HG03097 (cell line): ENCODE results near the gene DGKG.

Source experiments
- ATAC-seq: cut with Tn5 transposase; IDR thresholded peaks from one replicate; pipeline ENCODE4 v1.9.1; 2021; ENCODE audit not compliant: unreplicated experiment, low FRiP score

The DGKG gene

DNA sequence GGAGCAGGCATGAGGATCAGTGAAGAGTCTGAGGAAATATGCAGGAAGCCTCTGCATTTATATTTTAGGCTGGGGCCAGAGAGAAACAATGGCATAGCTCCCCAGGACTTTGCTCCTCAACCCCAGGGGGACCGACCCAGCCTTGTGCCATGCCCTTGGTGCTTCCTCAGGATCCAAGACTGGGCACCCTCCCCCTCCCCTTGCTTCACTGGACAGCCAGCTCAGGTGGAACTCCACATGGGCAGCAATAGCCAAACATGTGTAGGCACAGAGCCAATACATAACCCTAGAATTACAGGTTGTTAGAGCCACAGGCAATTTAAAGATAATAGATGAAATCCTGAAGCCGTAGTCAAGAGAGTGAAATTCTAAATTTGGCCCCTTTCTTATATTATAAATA lies 180.1 kb downstream of the DGKG start:
- no peak for ATAC-seq

DNA sequence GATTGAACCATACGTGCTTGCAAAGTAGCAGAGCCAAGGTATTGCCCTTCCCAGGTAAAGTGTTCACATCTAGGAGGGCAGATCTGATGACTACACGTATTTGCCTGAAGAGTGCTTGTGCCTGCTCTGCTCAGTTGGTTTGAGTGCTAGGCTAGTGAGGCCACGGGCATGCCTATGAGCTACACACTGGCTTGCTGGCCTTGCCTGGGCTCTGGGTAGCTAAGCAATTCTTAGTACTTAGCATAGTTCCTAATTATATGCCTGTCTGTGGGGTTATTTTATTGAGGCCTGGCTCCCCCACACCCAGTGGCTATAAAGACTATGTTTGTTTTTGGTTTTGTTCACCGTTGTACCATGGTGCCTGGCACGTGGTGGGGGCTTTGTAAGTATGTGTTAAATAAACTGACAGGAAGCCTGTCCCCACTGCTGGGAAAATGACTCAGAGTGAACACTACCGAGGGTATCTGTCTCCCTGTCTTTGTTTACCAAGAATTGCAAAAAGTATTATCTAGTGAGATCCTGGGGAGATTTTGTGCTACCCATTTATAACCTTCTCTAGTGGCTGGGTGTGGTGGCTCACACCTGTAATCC lies 181.0 kb downstream of the DGKG start:
- ATAC-seq: no peak

GRCh38 chr3:186180151-186180550 lies 181.9 kb downstream of the DGKG start:
- ATAC-seq: no peak

- ATAC-seq: no peak
Observed at GRCh38 chr3:186178412-186178811, 183.6 kb downstream of the DGKG start.

- ATAC-seq: no peak
Observed at GRCh38 chr3:186176373-186176990, 185.6 kb downstream of the DGKG start.

- ATAC-seq: no peak
Observed at GRCh38 chr3:186173224-186173815, 188.7 kb downstream of the DGKG start.

DNA sequence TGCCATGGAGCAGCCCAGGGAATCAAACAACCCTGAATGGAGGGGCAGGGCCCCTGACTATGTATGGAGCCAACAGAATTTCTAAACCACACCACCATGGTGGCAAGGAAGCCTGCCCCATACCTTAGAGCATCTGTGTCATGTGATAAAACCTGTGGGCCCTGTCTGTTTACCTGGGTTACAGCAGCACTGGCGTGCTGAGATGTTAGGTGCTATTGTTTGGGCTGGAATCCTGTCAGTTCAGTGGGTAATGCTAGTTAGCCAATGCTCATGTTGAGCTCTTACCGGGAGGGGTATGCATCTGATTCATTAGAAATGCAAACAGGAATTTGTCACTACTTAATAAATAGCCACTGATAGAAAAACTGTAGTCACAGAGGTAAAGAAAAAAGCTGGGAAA lies 189.7 kb downstream of the DGKG start:
- ATAC-seq: no peak

DNA sequence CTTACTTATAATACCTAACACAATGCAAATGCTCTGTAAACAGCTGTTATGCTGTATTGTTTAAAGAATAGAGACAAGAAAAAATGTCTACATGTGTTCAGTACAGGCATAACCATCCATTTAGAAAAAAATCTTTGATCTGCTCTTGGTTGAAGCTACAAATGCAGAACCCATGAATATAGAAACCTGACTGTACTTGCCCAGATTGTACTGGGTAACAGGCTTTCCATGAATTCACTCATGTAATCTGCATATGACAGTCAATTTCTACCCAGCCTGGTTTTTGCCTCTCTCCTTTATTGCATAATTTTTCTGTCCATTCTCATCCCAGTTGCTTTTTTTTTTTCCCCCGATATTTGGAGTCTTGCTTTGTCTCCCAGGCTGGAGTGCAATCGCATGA lies 190.5 kb downstream of the DGKG start:
- no peak for ATAC-seq

DNA sequence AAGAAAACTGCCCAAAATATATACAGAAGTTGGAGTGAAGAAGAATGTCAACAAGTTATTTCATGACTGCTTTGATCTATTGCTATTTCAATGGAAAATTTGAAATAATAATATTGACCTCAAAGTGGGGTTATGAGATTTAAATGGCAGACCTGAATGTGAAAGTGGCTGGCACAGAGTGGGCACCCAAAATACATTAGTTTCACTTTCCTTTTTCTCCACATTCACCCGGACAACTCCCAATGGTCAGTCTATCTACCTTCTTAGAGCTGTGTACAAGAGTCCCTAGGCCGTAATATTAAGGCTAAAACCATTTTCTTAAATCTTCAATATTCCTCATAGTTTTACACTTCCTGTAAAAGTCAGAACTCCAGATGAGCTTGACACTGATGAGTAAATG lies 191.5 kb downstream of the DGKG start:
- ATAC-seq: no peak

DNA sequence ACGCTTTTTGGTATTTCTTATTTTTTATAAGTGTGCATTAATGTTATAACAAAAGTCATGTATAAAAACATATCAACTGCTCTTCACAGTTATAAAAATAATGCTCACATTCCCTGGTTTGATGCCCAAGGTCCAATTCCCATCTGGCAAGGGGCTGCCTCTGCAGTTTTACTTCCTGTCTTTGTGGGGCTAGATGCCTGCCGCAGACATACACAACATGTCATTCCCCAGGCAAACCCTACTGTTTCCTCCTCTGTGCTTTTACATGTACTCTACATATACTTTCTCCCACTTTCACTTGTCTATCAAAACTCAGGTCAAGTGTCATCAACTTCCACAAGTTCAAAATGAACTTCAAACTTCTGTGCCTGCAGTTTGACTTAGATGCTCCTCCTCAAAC lies 192.7 kb downstream of the DGKG start:
- ATAC-seq: no peak

- ATAC-seq: no peak
Observed at GRCh38 chr3:186168976-186169375, 193.1 kb downstream of the DGKG start.

DNA sequence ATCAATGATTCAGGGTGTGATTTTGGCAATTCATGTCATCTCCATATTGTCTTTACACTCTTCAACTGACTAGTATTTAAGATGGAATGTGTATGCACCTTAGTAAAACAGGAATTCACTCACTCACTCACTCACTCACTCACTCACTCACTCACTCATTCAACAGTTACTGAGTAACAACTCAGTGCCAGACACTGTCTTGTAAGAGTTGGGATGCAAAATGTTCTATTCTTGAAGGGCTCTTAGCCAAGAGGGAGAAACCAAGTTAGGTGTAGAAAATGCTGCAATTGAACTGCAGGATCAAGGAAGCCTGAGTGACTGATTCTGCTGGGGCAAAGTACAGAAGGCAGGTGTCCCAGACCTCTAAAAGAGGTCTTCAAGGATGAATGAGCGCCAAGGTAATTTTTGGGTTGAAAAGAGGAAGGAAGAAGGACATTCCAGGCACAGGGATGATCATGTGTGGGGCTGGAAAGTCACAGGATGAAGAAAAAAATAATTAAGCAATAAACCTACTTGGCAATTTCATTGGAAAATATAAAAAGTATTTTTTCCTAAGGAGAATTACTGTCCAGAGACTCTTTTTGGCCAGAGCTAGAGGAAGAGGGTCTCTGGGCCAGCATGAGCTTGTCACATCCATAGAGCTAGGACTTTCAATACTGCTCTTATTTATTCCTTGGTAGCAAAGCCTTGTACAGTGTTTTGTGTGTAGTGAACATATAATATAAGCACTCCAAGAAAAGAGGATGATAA lies 194.2 kb downstream of the DGKG start:
- ATAC-seq: no peak

DNA sequence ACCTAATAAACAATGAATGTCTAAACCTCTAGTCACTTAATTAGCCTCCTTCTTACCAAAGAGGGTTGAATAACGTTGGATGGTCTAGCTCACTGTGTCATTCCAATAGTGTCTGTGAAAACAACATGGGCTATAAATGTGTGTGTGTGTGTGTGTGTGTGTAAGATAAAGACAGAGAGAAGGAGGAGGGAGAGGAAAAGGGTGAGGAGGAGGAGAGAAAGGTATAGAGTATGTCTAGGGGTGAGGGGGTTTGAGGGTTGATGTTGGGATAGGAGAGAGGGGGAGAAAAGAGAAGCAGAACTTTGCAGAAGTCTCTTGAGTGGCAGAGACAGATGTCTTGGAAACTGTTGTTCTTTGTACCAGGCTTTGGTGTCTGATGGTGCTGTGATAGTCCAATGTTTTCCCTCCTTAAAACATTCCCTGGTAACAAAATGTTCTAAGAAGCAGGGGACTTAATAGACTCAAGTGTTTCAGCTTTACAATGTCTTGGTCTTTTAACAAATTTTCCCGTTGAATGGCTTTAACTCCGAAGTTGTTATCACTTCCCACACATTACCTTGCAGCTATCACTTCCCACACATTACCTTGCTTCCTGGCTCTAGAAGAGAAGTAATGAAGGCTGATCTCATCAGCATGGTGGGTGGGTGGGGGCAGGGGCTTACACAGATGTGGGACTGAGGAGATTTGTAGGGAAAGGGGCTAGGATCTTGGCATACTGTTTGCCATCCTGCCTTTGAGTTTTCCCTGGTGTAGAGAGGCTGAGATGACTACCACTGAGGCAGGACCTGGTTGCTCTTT lies 195.3 kb downstream of the DGKG start:
- no peak for ATAC-seq

DNA sequence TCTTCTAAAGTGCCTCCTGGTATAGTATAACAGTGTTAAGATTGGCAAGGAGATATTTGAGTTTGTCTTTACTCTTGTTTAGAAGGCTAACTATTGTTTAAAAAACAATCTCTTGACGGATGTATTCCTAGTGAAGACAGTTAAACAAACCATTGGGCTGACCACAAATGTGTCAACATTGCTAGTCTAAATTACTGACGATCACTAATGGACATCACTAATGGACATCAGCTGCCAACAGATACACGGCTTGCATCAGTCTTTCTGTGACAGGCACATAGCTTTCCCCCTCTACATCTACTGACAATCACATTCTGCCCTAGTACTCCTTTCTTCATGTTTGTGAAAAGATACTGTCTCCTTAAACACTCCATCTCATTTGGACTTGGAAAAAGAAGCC lies 196.0 kb downstream of the DGKG start:
- ATAC-seq: no peak

DNA sequence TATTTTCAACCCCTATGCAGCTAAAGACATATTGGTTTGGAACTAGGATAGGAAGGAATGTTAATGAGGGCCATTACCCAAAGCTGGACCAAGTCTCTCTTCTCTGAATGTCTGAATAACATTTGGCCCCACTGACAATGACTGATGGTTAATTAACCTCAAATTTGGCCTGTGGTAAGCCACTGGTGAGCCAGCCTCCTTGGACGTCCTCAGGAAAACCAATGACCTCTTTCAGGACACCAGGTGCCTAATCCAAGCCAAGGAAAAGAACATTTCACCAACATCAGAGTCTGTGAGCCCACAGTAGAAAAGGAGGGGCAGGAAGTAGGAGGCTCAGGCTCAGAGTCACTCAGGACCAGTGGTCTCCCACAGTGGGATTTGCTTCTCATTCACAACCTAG lies 196.7 kb downstream of the DGKG start:
- no peak for ATAC-seq

DNA sequence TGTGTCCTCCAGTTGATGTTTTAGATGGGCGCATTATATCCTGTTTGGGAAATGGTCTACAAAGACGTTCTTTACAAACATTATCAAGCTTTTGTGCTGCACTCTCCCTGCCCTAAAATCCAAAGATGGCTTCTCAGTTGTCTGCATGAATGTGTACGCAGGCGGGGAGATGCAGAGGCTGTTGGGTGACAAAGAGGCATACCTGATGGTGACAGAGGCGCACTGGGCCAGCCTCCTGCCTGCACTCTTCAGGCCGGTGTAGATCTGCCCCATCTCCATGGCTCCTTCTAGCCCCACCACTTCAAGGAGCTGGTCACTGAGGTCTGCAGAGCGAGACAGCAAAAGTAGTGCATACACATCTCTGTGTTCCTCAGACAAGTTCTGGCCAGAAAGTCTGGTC lies 197.3 kb downstream of the DGKG start:
- no peak for ATAC-seq

GRCh38 chr3:186162221-186162620 lies 199.8 kb downstream of the DGKG start:
- no peak for ATAC-seq

GRCh38 chr3:186160691-186161243 lies 201.3 kb downstream of the DGKG start:
- ATAC-seq: no peak

GRCh38 chr3:186154641-186155040 lies 207.4 kb downstream of the DGKG start:
- no peak for ATAC-seq

DNA sequence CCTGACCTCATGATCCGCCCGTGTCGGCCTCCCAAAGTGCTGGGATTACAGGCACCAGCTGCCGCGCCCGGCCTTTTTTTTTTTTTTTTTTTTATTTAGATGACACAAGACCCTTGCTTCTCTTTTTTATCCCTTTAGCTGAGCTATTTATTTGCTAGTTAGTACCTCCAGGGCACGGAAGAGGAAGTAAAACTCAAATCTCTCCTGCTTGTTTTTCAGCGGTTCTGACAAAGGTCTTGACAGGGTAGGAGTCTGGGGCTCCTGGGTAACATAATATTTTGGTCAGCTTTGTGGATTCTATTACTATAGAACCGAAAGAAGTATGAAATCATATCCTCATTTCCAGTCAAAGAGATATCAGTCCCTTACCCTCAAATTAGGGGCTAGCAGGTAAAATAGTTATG lies 209.1 kb downstream of the DGKG start:
- ATAC-seq: peak; percentile 67

DNA sequence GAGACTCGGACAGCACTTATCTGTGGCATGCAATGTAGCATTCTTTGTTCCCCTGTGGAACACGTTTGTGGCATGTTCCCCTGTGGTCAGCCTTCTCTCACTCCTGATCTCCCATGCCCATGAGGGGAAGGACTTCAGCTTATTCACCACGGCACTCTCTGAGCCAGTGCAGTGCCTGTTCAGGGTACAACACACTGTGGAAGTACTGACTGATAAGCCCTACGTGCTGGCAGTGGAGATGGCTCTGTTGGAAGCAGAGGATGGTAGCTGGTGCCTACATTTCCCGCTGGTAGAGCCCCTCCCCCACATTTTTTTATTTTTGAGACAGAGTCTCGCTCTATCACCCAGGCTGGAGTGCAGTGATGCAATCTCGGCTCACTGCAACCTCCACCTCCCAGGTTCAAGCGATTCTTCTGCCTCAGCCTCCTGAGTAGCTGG lies 209.7 kb downstream of the DGKG start:
- ATAC-seq: no peak
